Right renal pelvis (tissue), 4 donors: ENCODE results near the gene AP5S1. TPM values are rescaled to one million over a fixed set of nuclear protein-coding genes. Genes with fewer than 3 reads are reported as not detected.
"Not testable (repeated sequence)": the region's sequence is repeated elsewhere in the genome, so short reads cannot be mapped to it uniquely, and the experiment has no call there.

Experiments
- DNase-seq, 4 donors: peaks; one replicate each; pipeline ENCODE4 v3.0.0-alpha.2; 2013; ENCODE audit warnings: low read depth in 4 of 4, low spot score in 3 of 4, missing footprints in 1 of 4
- polyA plus RNA-seq, 4 donors: library from polyadenylated mRNA; unstranded; fragments of 120-200 nt; gene quantifications; one replicate each; pipeline ENCODE4 v1.2.1, GENCODE V29; 2013; ENCODE audit not compliant: insufficient read length in 4 of 4

The AP5S1 gene
- polyA plus RNA-seq, 4 donors = 8.5 to 11.3 (median 9.9) TPM

GRCh38 chr20:3788685-3789155, 31.6 kb upstream of the AP5S1 start:
- DNase-seq = no peak

- DNase-seq = not testable (repeated sequence)
These were observed 31.1 kb upstream of the AP5S1 start for GRCh38 chr20:3789201-3789600.

- not testable (repeated sequence) for DNase-seq
These were observed 26.2 kb upstream of the AP5S1 start for GRCh38 chr20:3794168-3794567.

GRCh38 chr20:3794701-3795420, 25.5 kb upstream of the AP5S1 start:
- no peak for DNase-seq

GRCh38 chr20:3795511-3796468, 24.6 kb upstream of the AP5S1 start, which contains the start of gene CDC25B:
TSS of gene CDC25B (plus strand) at chr20:3796310. CDS start at chr20:3796532, 222 bp downstream.
- DNase-seq = peak in 3 of 4 donors; percentile 73 to 83 (median 82)

GRCh38 chr20:3796477-3797225, 23.7 kb upstream of the AP5S1 start:
- DNase-seq = no peak

GRCh38 chr20:3797226-3797545, 23.2 kb upstream of the AP5S1 start:
- DNase-seq = no peak

GRCh38 chr20:3797592-3798372, 22.6 kb upstream of the AP5S1 start:
- no peak for DNase-seq

- DNase-seq = no peak
These were observed 22.0 kb upstream of the AP5S1 start for GRCh38 chr20:3798373-3798768.

GRCh38 chr20:3798908-3799248, 21.5 kb upstream of the AP5S1 start:
- no peak for DNase-seq

- no peak for DNase-seq
These were observed 20.0 kb upstream of the AP5S1 start for GRCh38 chr20:3800256-3800877.

GRCh38 chr20:3800878-3801260, 19.5 kb upstream of the AP5S1 start:
- DNase-seq = no peak

- no peak for DNase-seq
These were observed 19.0 kb upstream of the AP5S1 start for GRCh38 chr20:3801299-3801698.

GRCh38 chr20:3801846-3802245, 18.5 kb upstream of the AP5S1 start:
- DNase-seq = no peak

GRCh38 chr20:3802524-3803239, 17.7 kb upstream of the AP5S1 start:
- DNase-seq = no peak

- DNase-seq = no peak
These were observed 17.1 kb upstream of the AP5S1 start for GRCh38 chr20:3803289-3803688.

GRCh38 chr20:3803854-3804253, 16.5 kb upstream of the AP5S1 start:
- no peak for DNase-seq

GRCh38 chr20:3804254-3804751, 16.0 kb upstream of the AP5S1 start:
- DNase-seq = no peak

- no peak for DNase-seq
These were observed 15.6 kb upstream of the AP5S1 start for GRCh38 chr20:3804781-3805180.
